Psoas muscle (tissue), 8 donors: ENCODE results near the gene AGR3. TPM values are rescaled to one million over a fixed set of nuclear protein-coding genes. Genes with fewer than 3 reads are reported as not detected.

ENCODE experiments used
- ATAC-seq, 4 donors: fragments of 200-7000 bp; cut with Tn5 transposase; one replicate each; pipeline ENCODE4 v1.9.1; 2020; ENCODE audit warnings: moderate library complexity in 3 of 4, mild to moderate bottlenecking in 2 of 4
- DNase-seq, 2 donors: peaks; one replicate each; pipeline ENCODE4 v3.0.0-alpha.2; 2020
- H3K27ac ChIP-seq: fragments of 200-600 bp; one replicate; pipeline ENCODE4 v1.8.0; 2022
- H3K27me3 ChIP-seq, 3 donors: fragments of 200-600 bp in 1 of 3; one replicate each; pipeline versions ENCODE4 v1.6.1 to v1.8.0; 2013 to 2022; ENCODE audit warnings: low read length in 2 of 3, mild to moderate bottlenecking in 2 of 3, moderate library complexity in 1 of 3; ENCODE audit not compliant: insufficient read depth in 3 of 3
- H3K36me3 ChIP-seq, 2 donors: fragments of 200-600 bp in 1 of 2; one replicate each; pipeline versions ENCODE4 v1.6.1 to v1.8.0; 2013 to 2022; ENCODE audit warnings: low read depth in 1 of 2, mild to moderate bottlenecking in 1 of 2, moderate library complexity in 1 of 2; ENCODE audit not compliant: insufficient read depth in 1 of 2
- H3K4me1 ChIP-seq: fragments of 200-600 bp; one replicate; pipeline ENCODE4 v1.8.0; 2022
- H3K4me3 ChIP-seq: fragments of 200-600 bp; one replicate; pipeline ENCODE4 v1.8.0; 2022; ENCODE audit warnings: mild to moderate bottlenecking
- H3K9me3 ChIP-seq: fragments of 200-600 bp; one replicate; pipeline ENCODE4 v1.8.0; 2022
- WGBS, 3 donors: extraction: QIAGEN DNeasy Blood & Tissue Kit; methylation state at CpG; one replicate each; pipeline versions ENCODE4 v1.1.6 to v1.1.7; 2013; 5-methylcytosine and 5-hydroxymethylcytosine counted together
- intact Hi-C, 2 donors: fragments of 100-400 bp; cut with DNase I; formaldehyde crosslinking; loops; one replicate each; pipeline versions ENCODE4 v1.11.0 to v1.14.2; 2022
- polyA plus RNA-seq, 3 donors: library from polyadenylated mRNA; stranded (reverse); fragments of 200-250 nt; gene quantifications; one replicate each; pipeline ENCODE4 v1.2.3, GENCODE V29; 2013
- total RNA-seq, 4 donors: library from RNA; stranded (reverse); fragmentation: NEBNext Ultra II Directional in 2 of 4; extraction: Animal tissue kit (Norgen Biotek cat#: 25700) in 2 of 4; gene quantifications; one replicate each; pipeline versions ENCODE4 v1.2.1 to v1.2.4, GENCODE V29; 2021 to 2023
- TF ChIP-seq, protein P1 (sequence below): fragments of 200-600 bp; IDR thresholded peaks from one replicate; pipeline ENCODE4 v1.8.0; 2022; ENCODE audit warnings: antibody characterized with exemption
- donor health status: healthy with polysubstance abuse.
- donor health status: DM: no; HTN: no; CAD: no; lungs with moderate emphysema.
- donor health status: Bipolar disorder and iron deficiency.
- donor health status: healthy.
- donor health status: DM: yes; HTN: yes; CAD: no.
- donor health status: DM: no; HTN: no; CAD: no.
- donor health status: DM: no; HTN: no; CAD: no.
- donor health status: DM: yes; HTN: yes; CAD: no.

AGR3 gene
- total and polyA plus RNA-seq, 7 donors = 0.31 TPM; not detected in 6

DNA sequence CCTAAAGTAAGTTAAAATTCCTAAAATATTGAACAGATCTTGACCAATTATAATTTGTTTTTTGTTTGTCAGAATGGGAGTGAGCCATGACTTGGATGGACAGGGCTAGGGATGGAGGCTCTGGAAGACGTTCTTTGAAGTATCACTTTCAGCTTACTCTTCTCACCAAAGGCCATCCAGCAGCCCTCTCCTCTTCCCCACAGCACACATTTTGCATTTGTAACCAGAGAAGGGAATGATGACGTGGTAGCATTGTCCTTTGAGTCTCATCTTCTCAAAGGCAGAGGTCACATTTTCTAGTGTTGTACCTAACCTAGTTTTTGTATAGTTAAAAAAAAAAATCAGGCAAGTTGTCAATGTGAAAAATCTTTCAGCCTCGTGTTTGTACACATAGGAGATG is 43.8 kb upstream of the AGR3 start:
- intact Hi-C loops = no loop called here
- no peak for ATAC-seq

GRCh38 chr7:16923019-16923418 is 41.2 kb upstream of the AGR3 start:
- intact Hi-C loops = no loop called here
- DNase-seq = no peak
- 73 to 83% (median 77%) methylated on average over 2 of the region's 2 CpGs for WGBS, 3 donors
- Histone ChIP-seq H3K27ac (no peak overlapping the region), H3K9me3 (no peaks in the 10 kb centered on the region), H3K4me3 (no peak overlapping the region), H3K27me3 (no peaks in the 10 kb centered on the region), H3K4me1 (no peaks in the 10 kb centered on the region), H3K36me3 (no peaks in the 10 kb centered on the region)
- ATAC-seq = no peak
- TF ChIP-seq, protein P1, sequence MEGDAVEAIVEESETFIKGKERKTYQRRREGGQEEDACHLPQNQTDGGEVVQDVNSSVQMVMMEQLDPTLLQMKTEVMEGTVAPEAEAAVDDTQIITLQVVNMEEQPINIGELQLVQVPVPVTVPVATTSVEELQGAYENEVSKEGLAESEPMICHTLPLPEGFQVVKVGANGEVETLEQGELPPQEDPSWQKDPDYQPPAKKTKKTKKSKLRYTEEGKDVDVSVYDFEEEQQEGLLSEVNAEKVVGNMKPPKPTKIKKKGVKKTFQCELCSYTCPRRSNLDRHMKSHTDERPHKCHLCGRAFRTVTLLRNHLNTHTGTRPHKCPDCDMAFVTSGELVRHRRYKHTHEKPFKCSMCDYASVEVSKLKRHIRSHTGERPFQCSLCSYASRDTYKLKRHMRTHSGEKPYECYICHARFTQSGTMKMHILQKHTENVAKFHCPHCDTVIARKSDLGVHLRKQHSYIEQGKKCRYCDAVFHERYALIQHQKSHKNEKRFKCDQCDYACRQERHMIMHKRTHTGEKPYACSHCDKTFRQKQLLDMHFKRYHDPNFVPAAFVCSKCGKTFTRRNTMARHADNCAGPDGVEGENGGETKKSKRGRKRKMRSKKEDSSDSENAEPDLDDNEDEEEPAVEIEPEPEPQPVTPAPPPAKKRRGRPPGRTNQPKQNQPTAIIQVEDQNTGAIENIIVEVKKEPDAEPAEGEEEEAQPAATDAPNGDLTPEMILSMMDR = no peak

More for the DNA sequence above, 43.8 kb upstream of the AGR3 start:
- TF ChIP-seq, protein P1 = no peak
- H3K36me3 ChIP-seq = no peaks in the 10 kb centered on the region
- H3K4me3 ChIP-seq = no peak overlapping the region
- no peak overlapping the region for H3K27ac ChIP-seq
- DNase-seq = no peak
- no peaks in the 10 kb centered on the region for H3K27me3 ChIP-seq
- H3K4me1 ChIP-seq = no peaks in the 10 kb centered on the region
- 41 to 48% (median 43%) methylated on average over 3 of the region's 3 CpGs for WGBS, 3 donors
- H3K9me3 ChIP-seq = no peaks in the 10 kb centered on the region

DNA sequence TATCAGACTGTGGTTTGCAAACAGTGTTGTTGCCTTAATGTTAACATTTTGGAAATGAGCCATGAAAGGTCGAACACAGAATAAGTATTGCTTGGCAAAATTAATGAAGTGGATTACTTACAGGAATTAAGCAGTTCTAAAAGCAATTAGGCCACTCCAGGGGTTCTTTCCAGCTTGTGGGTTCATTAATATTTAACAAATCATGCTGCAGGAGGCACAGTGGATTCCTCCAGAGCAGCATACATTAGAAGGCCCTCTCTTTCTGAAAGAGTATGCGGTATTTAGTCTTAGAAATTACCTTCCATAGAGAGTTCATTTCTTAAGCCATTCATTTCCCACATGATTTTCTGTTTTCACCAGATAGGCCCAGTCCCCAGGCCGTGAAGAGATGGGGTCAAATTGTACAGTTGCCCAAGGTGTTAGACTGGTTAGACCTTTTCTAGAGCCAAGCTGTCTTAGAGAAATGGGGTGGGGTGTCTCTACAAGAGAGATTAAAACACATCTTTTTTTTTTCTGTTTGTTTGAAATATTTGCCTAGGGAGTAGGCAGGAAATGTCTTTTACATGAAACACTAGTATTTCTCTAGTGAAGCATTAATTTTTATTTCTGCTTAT is 40.0 kb upstream of the AGR3 start:
- ATAC-seq (no peak), DNase-seq (no peak)
- H3K27me3 ChIP-seq = no peaks in the 10 kb centered on the region
- no peaks in the 10 kb centered on the region for H3K9me3 ChIP-seq
- H3K36me3 ChIP-seq = no peaks in the 10 kb centered on the region
- no peaks in the 10 kb centered on the region for H3K4me1 ChIP-seq
- H3K4me3 ChIP-seq = no peak overlapping the region
- H3K27ac ChIP-seq = no peak overlapping the region
- TF ChIP-seq, protein P1 = no peak
- intact Hi-C loops = no loop called here
- WGBS, 3 donors = 70 to 74% (median 72%) methylated on average over 3 of the region's 3 CpGs

DNA sequence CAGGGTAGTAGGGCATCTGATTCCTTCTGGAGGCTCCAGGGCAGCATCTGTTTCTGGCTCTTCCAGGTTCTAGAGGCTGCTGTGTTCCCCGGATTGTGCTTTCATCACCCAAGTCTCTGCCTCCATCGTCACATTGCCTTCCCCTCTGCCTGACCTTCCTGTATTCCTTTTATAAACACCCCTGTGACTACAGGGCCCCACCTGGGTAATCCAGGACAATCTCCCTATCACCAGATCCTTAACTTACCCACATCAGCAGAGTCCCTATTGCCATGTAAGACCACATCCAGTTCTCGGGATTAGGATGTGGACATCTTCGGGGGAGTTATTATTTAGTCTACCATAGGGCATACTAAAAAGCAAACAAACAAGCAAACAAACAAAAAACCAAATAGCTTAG is 39.4 kb upstream of the AGR3 start:
- no peak overlapping the region for H3K27ac ChIP-seq
- H3K36me3 ChIP-seq = no peaks in the 10 kb centered on the region
- DNase-seq (no peak), ATAC-seq (no peak)
- WGBS, 3 donors = 74 to 81% (median 74%) methylated on average over 4 of the region's 4 CpGs
- H3K4me1 ChIP-seq = no peaks in the 10 kb centered on the region
- intact Hi-C loops = no loop called here
- H3K4me3 ChIP-seq = no peak overlapping the region
- no peaks in the 10 kb centered on the region for H3K27me3 ChIP-seq
- no peaks in the 10 kb centered on the region for H3K9me3 ChIP-seq
- TF ChIP-seq, protein P1 = no peak

DNA sequence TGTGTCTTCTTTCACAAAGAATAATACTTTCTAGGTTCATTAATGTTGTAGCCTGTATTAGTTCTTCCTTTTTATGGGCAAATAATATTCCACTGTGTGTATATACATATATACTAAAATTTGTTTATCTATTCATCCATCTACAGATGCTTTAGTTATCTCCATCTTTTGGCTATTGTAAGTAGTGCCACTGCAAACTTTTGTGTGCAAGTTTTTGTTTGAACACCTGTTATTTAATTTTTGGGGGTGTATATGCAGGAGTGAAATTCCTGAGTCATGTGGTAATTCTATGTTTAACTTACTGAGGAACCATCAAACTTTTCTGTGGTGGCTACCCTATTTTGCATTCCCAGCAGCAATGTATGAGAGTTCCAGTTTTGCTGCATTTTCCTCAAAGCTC is 37.7 kb upstream of the AGR3 start:
- H3K27ac ChIP-seq = no peak overlapping the region
- no peaks in the 10 kb centered on the region for H3K4me1 ChIP-seq
- TF ChIP-seq, protein P1 = no peak
- DNase-seq = no peak
- intact Hi-C loops = loop anchor here (2.0 to 10.0 kb wide), 5 partner anchors 117 to 485 kb away; no protein-coding TSS in a partner anchor
- no peak for ATAC-seq
- no peaks in the 10 kb centered on the region for H3K9me3 ChIP-seq
- H3K36me3 ChIP-seq = no peaks in the 10 kb centered on the region
- H3K4me3 ChIP-seq = no peak overlapping the region
- H3K27me3 ChIP-seq = no peaks in the 10 kb centered on the region
